ENCODE data around the gene PATJ.

PATJ gene

DNA sequence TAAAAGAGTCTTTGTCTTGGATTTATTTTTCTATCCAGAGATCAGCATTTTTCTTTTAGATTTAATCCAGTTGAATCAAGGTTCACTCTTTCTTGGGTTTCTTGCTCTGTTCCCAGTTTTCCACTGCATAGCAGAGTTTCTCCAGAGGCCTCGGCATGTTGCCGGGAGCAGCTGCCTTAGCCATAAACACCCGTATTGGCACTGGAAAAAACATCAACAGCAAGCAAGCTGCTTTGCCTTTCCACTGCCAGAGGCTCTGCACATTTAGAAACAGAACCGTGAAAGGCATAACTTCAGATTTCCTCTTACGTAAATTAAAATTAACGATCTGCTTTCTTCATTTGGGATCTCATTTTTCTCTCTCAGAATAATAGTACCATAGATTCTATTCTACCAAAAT is 270.6 kb downstream of the PATJ start:
- H3K36me3 ChIP-seq (ENCODE audit: insufficient read depth, low read length): no peaks in the 10 kb centered on the region
- H3K9ac ChIP-seq (ENCODE audit: low read length): no peak overlapping the region
- H3K27ac ChIP-seq (ENCODE audit: low read depth, low read length): no peak overlapping the region
- H3K4me3 ChIP-seq (ENCODE audit: low read depth in 1 of 2, low read length in 2 of 2): no peak overlapping the region
- H3K9me3 ChIP-seq (ENCODE audit: low read length): no peaks in the 10 kb centered on the region
- no peaks in the 10 kb centered on the region for H3K27me3 ChIP-seq (ENCODE audit: control insufficient read depth in 1 of 2, insufficient read depth in 2 of 2, low read length in 2 of 2)
- H3K4me1 ChIP-seq (ENCODE audit: insufficient read depth, low read length): peaks cover 4% of the 10 kb centered on the region

DNA sequence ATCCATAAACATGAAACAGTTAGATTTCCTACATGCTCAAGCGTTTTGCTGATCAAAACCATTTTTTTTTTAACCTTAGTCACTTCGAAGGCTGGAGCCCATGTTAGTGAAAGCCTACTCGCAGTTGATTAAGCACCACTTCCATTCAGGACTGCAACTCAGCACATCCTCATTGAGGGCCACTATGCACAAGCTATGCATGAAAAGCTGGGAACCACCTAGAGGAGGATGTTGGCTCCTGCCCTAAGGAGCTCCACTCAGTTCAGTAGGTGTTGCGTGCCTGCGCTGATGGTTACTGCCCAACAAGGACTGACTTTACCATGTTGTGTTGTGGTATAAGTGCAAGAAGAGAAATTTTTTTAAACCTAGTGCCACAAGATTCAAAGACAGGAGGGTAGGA is 271.0 kb downstream of the PATJ start:
- H3K9me3 ChIP-seq (ENCODE audit: low read length): no peaks in the 10 kb centered on the region
- H3K4me1 ChIP-seq (ENCODE audit: insufficient read depth, low read length): peaks cover 4% of the 10 kb centered on the region
- no peak overlapping the region for H3K4me3 ChIP-seq (ENCODE audit: low read depth in 1 of 2, low read length in 2 of 2)
- H3K27ac ChIP-seq (ENCODE audit: low read depth, low read length): no peak overlapping the region
- H3K27me3 ChIP-seq (ENCODE audit: control insufficient read depth in 1 of 2, insufficient read depth in 2 of 2, low read length in 2 of 2): no peaks in the 10 kb centered on the region
- no peak overlapping the region for H3K9ac ChIP-seq (ENCODE audit: low read length)
- no peaks in the 10 kb centered on the region for H3K36me3 ChIP-seq (ENCODE audit: insufficient read depth, low read length)

DNA sequence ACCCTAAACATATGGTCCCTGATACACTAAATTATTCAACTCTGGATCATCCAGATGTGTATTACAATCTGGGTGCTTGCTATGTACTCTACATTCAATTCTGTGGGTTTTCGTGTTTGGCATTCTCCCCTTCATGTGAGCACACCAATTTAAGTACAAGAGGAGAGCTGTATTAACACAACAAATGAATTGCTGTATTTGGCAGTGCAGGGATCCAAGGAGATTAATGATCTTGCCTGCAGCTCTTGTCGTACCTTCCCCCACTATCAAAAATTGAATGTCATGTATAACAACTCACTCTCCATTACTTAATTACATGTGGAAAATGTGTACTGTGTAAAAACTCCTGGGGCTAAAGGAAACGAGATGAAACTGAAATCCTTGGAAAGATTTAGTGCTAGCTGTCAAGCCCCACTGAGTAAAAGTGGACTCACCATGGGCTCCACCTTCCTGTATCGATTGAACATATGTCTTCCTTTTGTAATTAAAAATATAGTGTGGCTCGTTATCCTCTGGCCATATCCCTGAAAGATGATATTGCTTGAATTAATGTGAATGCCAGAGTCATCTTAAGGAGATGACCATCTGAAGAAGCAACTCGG is 280.2 kb downstream of the PATJ start:
- peaks cover 4% of the 10 kb centered on the region for H3K36me3 ChIP-seq (ENCODE audit: insufficient read depth, low read length)
- no peak overlapping the region for H3K9ac ChIP-seq (ENCODE audit: low read length)
- H3K27ac ChIP-seq (ENCODE audit: low read depth, low read length): no peak overlapping the region
- H3K4me1 ChIP-seq (ENCODE audit: insufficient read depth, low read length): no peaks in the 10 kb centered on the region
- no peaks in the 10 kb centered on the region for H3K9me3 ChIP-seq (ENCODE audit: low read length)
- H3K27me3 ChIP-seq (ENCODE audit: control insufficient read depth in 1 of 2, insufficient read depth in 2 of 2, low read length in 2 of 2): no peaks in the 10 kb centered on the region
- H3K4me3 ChIP-seq (ENCODE audit: low read depth in 1 of 2, low read length in 2 of 2): no peak overlapping the region

DNA sequence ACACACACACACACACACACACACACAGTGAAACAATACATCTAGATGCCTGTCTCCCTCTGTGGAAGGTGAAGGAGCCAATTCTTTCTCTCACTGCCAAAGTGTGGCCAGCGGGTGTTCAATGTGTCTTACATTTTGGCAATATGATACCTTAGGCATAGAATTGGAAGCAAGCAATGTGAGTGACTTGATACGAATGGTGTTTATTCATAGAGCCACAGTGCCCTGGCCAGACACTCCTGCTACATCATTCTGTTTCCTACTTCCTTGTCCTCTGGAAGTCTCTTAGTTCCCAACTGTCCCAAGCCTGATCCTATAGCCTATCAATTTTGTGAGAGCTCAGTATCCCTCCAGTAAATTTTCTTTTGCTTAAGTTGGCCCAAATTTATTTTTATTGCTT is 282.4 kb downstream of the PATJ start:
- no peak overlapping the region for H3K4me3 ChIP-seq (ENCODE audit: low read depth in 1 of 2, low read length in 2 of 2)
- no peak overlapping the region for H3K27ac ChIP-seq (ENCODE audit: low read depth, low read length)
- H3K9me3 ChIP-seq (ENCODE audit: low read length): no peaks in the 10 kb centered on the region
- peaks cover 4% of the 10 kb centered on the region for H3K36me3 ChIP-seq (ENCODE audit: insufficient read depth, low read length)
- no peaks in the 10 kb centered on the region for H3K27me3 ChIP-seq (ENCODE audit: control insufficient read depth in 1 of 2, insufficient read depth in 2 of 2, low read length in 2 of 2)
- H3K9ac ChIP-seq (ENCODE audit: low read length): no peak overlapping the region
- H3K4me1 ChIP-seq (ENCODE audit: insufficient read depth, low read length): no peaks in the 10 kb centered on the region

DNA sequence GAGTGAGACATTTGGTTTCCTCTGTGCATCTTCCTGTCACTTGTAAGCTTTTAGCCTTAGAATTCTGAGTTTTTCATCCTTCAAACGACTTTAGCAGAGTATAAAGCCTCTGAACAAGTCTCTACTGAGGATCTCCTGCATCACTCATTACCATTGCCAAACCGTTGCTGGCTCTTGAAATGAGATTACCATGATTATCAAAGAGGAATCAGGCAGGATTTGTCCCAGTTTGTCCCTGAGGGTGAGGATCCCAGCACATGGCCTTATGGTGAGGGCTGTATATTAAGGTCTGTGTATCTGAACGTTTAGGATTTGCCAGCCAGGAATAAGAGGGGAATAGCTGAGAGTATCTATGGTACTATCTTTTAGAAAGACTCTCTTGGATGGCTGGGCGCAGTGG is 282.9 kb downstream of the PATJ start:
- Histone ChIP-seq H3K27me3 (ENCODE audit: control insufficient read depth in 1 of 2, insufficient read depth in 2 of 2, low read length in 2 of 2) (no peaks in the 10 kb centered on the region), H3K4me1 (ENCODE audit: insufficient read depth, low read length) (no peaks in the 10 kb centered on the region), H3K27ac (ENCODE audit: low read depth, low read length) (no peak overlapping the region), H3K9ac (ENCODE audit: low read length) (no peak overlapping the region), H3K4me3 (ENCODE audit: low read depth in 1 of 2, low read length in 2 of 2) (no peak overlapping the region), H3K9me3 (ENCODE audit: low read length) (no peaks in the 10 kb centered on the region), H3K36me3 (ENCODE audit: insufficient read depth, low read length) (peaks cover 4% of the 10 kb centered on the region)

DNA sequence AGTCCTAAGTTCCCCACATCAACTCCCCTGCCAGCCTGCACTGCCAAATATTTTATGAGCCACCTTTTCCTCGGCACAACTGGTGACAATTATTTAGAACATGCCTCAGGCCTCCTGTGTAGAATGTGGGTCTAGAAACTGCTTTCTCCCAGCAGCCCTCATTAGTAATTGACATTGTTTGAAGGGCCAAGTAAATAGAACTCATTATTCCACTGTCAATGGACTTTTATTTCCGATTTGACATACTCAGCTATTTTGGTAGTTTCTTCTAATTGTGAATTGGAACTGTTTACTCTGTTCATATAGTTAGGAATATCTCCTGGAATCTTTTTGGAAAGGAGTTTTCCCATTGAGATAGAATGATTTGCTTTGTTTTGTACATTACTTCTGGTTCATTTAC is 283.6 kb downstream of the PATJ start:
- no peaks in the 10 kb centered on the region for H3K9me3 ChIP-seq (ENCODE audit: low read length)
- H3K27ac ChIP-seq (ENCODE audit: low read depth, low read length): no peak overlapping the region

DNA sequence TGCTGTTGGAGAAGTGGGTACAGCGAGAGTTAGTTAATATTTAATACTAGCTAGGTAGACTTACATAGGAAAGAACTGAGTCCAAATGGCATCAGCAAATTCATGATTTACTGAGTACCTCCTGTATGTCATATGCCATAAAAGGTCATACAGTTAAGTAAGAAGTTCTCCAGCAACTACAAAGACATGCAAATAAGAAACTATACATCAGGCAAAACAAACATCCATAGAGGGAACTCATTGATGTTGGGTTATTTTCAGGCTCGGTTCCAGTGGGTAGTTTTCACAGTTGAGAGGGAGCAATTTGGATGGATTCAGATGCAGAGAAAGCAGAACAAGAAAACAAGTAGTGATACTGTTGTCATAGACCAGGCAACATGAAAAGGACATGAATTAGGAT is 287.4 kb downstream of the PATJ start:
- Histone ChIP-seq H3K36me3 (ENCODE audit: insufficient read depth, low read length) (peaks cover 4% of the 10 kb centered on the region), H3K27ac (ENCODE audit: low read depth, low read length) (no peak overlapping the region), H3K9ac (ENCODE audit: low read length) (no peak overlapping the region), H3K4me1 (ENCODE audit: insufficient read depth, low read length) (no peaks in the 10 kb centered on the region), H3K9me3 (ENCODE audit: low read length) (no peaks in the 10 kb centered on the region), H3K4me3 (ENCODE audit: low read depth in 1 of 2, low read length in 2 of 2) (no peak overlapping the region), H3K27me3 (ENCODE audit: control insufficient read depth in 1 of 2, insufficient read depth in 2 of 2, low read length in 2 of 2) (no peaks in the 10 kb centered on the region)

More for the DNA sequence above, 283.6 kb downstream of the PATJ start:
- peaks cover 4% of the 10 kb centered on the region for H3K36me3 ChIP-seq (ENCODE audit: insufficient read depth, low read length)
- H3K27me3 ChIP-seq (ENCODE audit: control insufficient read depth in 1 of 2, insufficient read depth in 2 of 2, low read length in 2 of 2): no peaks in the 10 kb centered on the region
- H3K9ac ChIP-seq (ENCODE audit: low read length): no peak overlapping the region
- no peak overlapping the region for H3K4me3 ChIP-seq (ENCODE audit: low read depth in 1 of 2, low read length in 2 of 2)
- no peaks in the 10 kb centered on the region for H3K4me1 ChIP-seq (ENCODE audit: insufficient read depth, low read length)

DNA sequence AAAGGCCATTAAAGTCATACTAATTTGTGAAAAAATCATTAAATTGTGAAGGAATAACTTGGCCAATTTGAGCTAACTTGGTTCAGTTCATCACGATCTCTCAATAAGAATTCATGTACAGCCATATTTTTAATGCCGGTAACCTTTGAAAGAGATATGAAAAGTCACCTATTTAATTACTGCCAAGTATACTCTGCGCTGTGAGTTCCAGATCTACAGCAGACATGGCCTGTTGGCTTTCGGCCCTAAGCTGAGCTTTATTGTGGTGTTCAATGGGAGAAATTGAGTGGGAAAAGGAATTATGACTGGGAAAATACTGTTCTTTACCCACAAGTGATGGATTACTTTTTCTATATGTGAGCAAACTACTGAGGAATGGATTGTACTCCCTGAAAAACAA is 292.5 kb downstream of the PATJ start:
- H3K9ac ChIP-seq (ENCODE audit: low read length): no peak overlapping the region
- no peaks in the 10 kb centered on the region for H3K4me1 ChIP-seq (ENCODE audit: insufficient read depth, low read length)
- H3K36me3 ChIP-seq (ENCODE audit: insufficient read depth, low read length): no peaks in the 10 kb centered on the region
- H3K4me3 ChIP-seq (ENCODE audit: low read depth in 1 of 2, low read length in 2 of 2): no peak overlapping the region
- H3K27ac ChIP-seq (ENCODE audit: low read depth, low read length): no peak overlapping the region
- no peaks in the 10 kb centered on the region for H3K9me3 ChIP-seq (ENCODE audit: low read length)
- no peaks in the 10 kb centered on the region for H3K27me3 ChIP-seq (ENCODE audit: control insufficient read depth in 1 of 2, insufficient read depth in 2 of 2, low read length in 2 of 2)

DNA sequence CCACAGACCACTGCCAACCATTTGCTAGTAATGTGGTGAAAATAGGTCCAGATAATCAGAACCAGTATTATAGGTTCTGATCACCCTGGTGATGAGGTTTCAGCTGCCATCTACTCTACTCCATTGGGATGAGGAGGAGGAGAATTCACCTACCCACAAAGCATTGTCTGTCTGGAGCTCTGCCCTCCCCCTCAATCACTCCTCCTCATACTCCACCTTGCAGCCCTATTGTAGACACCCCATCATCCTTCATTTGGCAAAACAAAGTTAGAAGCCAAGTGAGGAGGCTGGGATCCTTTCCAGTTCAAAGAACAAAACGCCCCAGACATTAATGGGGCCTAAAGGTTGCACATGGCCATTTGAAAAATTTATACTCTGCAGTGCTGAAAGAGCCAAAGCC is 295.0 kb downstream of the PATJ start:
- H3K4me1 ChIP-seq (ENCODE audit: insufficient read depth, low read length): no peaks in the 10 kb centered on the region
- H3K9me3 ChIP-seq (ENCODE audit: low read length): no peaks in the 10 kb centered on the region

DNA sequence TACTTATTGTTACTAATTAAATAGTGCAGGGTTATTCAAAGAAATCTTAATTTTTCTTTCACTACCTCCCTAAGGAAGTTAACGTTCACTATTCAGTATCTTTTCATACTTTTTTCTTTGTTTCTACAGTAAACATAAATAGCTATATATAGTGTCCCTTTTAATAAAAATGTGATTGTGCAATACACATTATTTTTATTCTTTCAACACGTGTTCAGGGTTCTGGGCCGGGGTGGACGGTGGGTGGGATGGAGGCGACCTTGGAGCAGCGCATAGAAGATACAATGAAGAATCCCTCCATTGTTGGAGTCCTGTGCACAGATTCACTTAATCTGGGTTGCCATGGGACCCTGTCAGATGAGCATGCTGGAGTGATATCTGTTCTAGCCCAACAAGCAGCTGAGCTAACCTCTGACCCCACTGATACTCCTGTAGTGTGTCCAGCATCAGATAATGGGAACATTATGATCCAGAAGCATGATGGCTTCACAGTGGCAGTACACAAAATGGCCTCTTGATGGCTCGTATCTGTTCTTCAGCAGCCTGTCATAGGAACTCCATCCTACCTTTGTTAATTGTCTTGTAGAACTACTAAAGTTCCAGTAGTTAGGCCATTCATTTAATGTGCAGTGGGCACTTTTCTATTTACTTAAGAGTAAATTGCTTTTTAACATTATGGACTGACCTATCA is 296.5 kb downstream of the PATJ start:
- no peaks in the 10 kb centered on the region for H3K36me3 ChIP-seq (ENCODE audit: insufficient read depth, low read length)
- no peaks in the 10 kb centered on the region for H3K9me3 ChIP-seq (ENCODE audit: low read length)
- no peak overlapping the region for H3K4me3 ChIP-seq (ENCODE audit: low read depth in 1 of 2, low read length in 2 of 2)

More for the DNA sequence above, 295.0 kb downstream of the PATJ start:
- Histone ChIP-seq H3K4me3 (ENCODE audit: low read depth in 1 of 2, low read length in 2 of 2) (no peak overlapping the region), H3K36me3 (ENCODE audit: insufficient read depth, low read length) (no peaks in the 10 kb centered on the region), H3K27ac (ENCODE audit: low read depth, low read length) (no peak overlapping the region), H3K27me3 (ENCODE audit: control insufficient read depth in 1 of 2, insufficient read depth in 2 of 2, low read length in 2 of 2) (no peaks in the 10 kb centered on the region), H3K9ac (ENCODE audit: low read length) (no peak overlapping the region)

DNA sequence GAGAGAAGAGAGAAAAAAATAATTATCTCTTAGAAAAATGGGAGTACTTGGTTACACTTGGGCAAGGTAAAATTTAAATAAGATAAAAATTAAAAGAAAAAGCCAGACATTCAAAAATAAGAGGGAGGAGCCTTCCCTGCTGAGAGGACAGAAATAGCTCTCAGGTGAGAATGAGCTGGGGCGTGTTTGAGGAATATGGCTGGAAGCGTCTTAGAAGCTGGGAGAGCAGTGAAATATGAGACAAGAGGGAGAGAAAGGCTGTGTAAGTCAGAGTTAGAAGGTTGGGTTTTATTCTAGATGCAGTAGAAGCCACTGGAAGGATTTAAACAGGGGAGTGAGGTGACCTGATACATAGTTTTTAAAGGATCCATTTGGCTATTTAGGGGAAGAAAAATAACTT is 298.2 kb downstream of the PATJ start:
- H3K36me3 ChIP-seq (ENCODE audit: insufficient read depth, low read length): no peaks in the 10 kb centered on the region
- no peaks in the 10 kb centered on the region for H3K27me3 ChIP-seq (ENCODE audit: control insufficient read depth in 1 of 2, insufficient read depth in 2 of 2, low read length in 2 of 2)
- H3K9me3 ChIP-seq (ENCODE audit: low read length): no peaks in the 10 kb centered on the region
- no peak overlapping the region for H3K27ac ChIP-seq (ENCODE audit: low read depth, low read length)
- H3K9ac ChIP-seq (ENCODE audit: low read length): no peak overlapping the region
- H3K4me1 ChIP-seq (ENCODE audit: insufficient read depth, low read length): no peaks in the 10 kb centered on the region
- H3K4me3 ChIP-seq (ENCODE audit: low read depth in 1 of 2, low read length in 2 of 2): no peak overlapping the region

More for the DNA sequence above, 296.5 kb downstream of the PATJ start:
- no peak overlapping the region for H3K9ac ChIP-seq (ENCODE audit: low read length)
- no peaks in the 10 kb centered on the region for H3K27me3 ChIP-seq (ENCODE audit: control insufficient read depth in 1 of 2, insufficient read depth in 2 of 2, low read length in 2 of 2)
- no peak overlapping the region for H3K27ac ChIP-seq (ENCODE audit: low read depth, low read length)
- no peaks in the 10 kb centered on the region for H3K4me1 ChIP-seq (ENCODE audit: insufficient read depth, low read length)

DNA sequence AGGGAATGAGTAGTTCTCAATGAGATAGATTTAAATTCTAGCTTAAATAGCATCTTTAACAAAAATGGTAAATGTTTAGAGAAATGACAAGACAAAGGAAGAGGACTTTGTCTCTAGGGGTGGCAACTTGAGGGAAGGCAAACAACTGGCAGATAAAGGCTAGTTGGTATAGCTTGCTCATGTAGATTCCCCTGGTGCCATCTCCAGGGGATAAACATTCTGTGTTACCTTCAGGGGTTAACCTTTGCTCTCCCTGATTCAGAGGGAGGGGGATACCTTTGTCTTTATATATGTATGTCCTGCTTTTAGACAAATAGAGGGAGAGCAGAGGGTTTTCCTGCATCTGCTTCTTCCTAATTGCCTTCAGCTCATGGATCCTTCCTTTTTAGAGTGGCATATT is 298.7 kb downstream of the PATJ start:
- H3K27ac ChIP-seq (ENCODE audit: low read depth, low read length): no peak overlapping the region

More for the DNA sequence above, 298.7 kb downstream of the PATJ start:
- H3K36me3 ChIP-seq (ENCODE audit: insufficient read depth, low read length): no peaks in the 10 kb centered on the region
- H3K4me1 ChIP-seq (ENCODE audit: insufficient read depth, low read length): no peaks in the 10 kb centered on the region
- H3K4me3 ChIP-seq (ENCODE audit: low read depth in 1 of 2, low read length in 2 of 2): no peak overlapping the region
- no peaks in the 10 kb centered on the region for H3K27me3 ChIP-seq (ENCODE audit: control insufficient read depth in 1 of 2, insufficient read depth in 2 of 2, low read length in 2 of 2)
- no peak overlapping the region for H3K9ac ChIP-seq (ENCODE audit: low read length)
- no peaks in the 10 kb centered on the region for H3K9me3 ChIP-seq (ENCODE audit: low read length)

Data from muscle layer of colon (tissue), 2 donors.